ENCODE measurements around the gene ERC1. TPM values are rescaled to one million over a fixed set of nuclear protein-coding genes. Genes with fewer than 3 reads are reported as not detected.

ERC1 gene
- total and polyA plus RNA-seq, 9 of the 15 experiments (the other 6 are each of a cell fraction or from before 2014, with no cell fraction given): 0.74 to 11.8 (median 4.8) TPM

- no peak for DNase-seq (ENCODE audit: extremely low read depth in 1 of 4, low spot score in 3 of 4)
- no peak overlapping the region for H3K4me3 ChIP-seq
- no peak overlapping the region for H3K4me2 ChIP-seq (ENCODE audit: insufficient read depth, low read length)
- POLR2A ChIA-PET: interaction anchor here (1.0 kb wide), 1 partner anchor 19 kb away, joined by 3 read pairs; no protein-coding TSS in a partner anchor
- no peaks in the 10 kb centered on the region for H3K36me3 ChIP-seq (ENCODE audit: control insufficient read depth, insufficient read depth, low read length)
- no peaks in the 10 kb centered on the region for H3K27me3 ChIP-seq (ENCODE audit: control insufficient read depth in 2 of 2, insufficient read depth in 2 of 2, low read length in 2 of 2)
- H3K4me1 ChIP-seq (replicated peaks in 1 of 2; ENCODE audit: control insufficient read depth in 2 of 2, insufficient read depth in 2 of 2, low read length in 2 of 2): no peaks in the 10 kb centered on the region
- intact Hi-C loops (cut with micrococcal nuclease) (no loop called here), in situ Hi-C loops (cut with MboI) (no loop called here)
- no peak overlapping the region for H3K9ac ChIP-seq (ENCODE audit: insufficient read depth in 1 of 2, low read depth in 2 of 2, low read length in 2 of 2)
- H3K27ac ChIP-seq (ENCODE audit: extremely low read depth, low read depth, low read length): no peak overlapping the region
- no peaks in the 10 kb centered on the region for H3K9me1 ChIP-seq (ENCODE audit: control insufficient read depth, insufficient read depth, low read length)
- no TSS peak for BruUV-seq (replicated peaks)
- no peak overlapping the region for H2AFZ ChIP-seq (ENCODE audit: low read depth, low read length)
- ATAC-seq: no peak
- peaks cover 6% of the 10 kb centered on the region for H3K9me3 ChIP-seq (replicated peaks; ENCODE audit: control insufficient read depth, insufficient read depth, low read depth, low read length)
- CTCF ChIA-PET (ENCODE audit: low intra/inter-chr PET ratio): no interaction called here
- no peak for FAIRE-seq
- WGBS (ENCODE audit: insufficient coverage, low coverage, missing lambda C conversion rate): 95% methylated on average over 9 of the region's 11 CpGs
- H4K20me1 ChIP-seq (replicated peaks; ENCODE audit: control insufficient read depth, insufficient read depth, low read length): no peaks in the 10 kb centered on the region
- peak; percentile 93; the same call in 1 of the 2 replicates for TF ChIP-seq CBX5 (IDR thresholded peaks at IDR 0.05; ENCODE audit: borderline replicate concordance, low read depth)
- peak; percentile 88 for TF ChIP-seq TRIM28 (IDR thresholded peaks at IDR 0.05)
- TF ChIP-seq MAFF (IDR thresholded peaks at IDR 0.05; ENCODE audit: low read length): peak; percentile 32; the same call in 1 of the 2 replicates
- peak; percentile 59; the same call in 1 of the 2 replicates for TF ChIP-seq C11orf30 (IDR thresholded peaks at IDR 0.05; ENCODE audit: low read depth)
- no peak for TF ChIP-seq THRAP3 (IDR thresholded peaks at IDR 0.05; ENCODE audit: borderline replicate concordance)
- no peak for TF ChIP-seq EWSR1 (IDR thresholded peaks at IDR 0.05; ENCODE audit: borderline replicate concordance, low read depth, partially characterized antibody)
- peak; percentile 53; the same call in 1 of the 2 replicates for TF ChIP-seq ZNF766 (CRISPR knock-in tag; conservative IDR thresholded peaks at IDR 0.05)
- TF ChIP-seq CSDE1 (IDR thresholded peaks at IDR 0.05): no peak
- peak in 1 of 2 experiments; percentile 96; a peak in 2 of 3 replicates for TF ChIP-seq CBX3 (IDR thresholded peaks at IDR 0.05; ENCODE audit: borderline replicate concordance in 1 of 2, low read length in 2 of 2)
- TF ChIP-seq CHD2 (IDR thresholded peaks at IDR 0.05; ENCODE audit: low read depth, low read length): no peak
- peak in 1 of 2 experiments; percentile 38; a peak in 1 of 4 replicates for TF ChIP-seq TRIM24 (IDR thresholded peaks at IDR 0.05)
- TF ChIP-seq OTX1 (CRISPR knock-in tag; IDR thresholded peaks at IDR 0.05): no peak
- peak; percentile 64; the same call in 1 of the 2 replicates for TF ChIP-seq CBX1 (IDR thresholded peaks at IDR 0.05; ENCODE audit: low read depth)
- TF ChIP-seq, protein P1, sequence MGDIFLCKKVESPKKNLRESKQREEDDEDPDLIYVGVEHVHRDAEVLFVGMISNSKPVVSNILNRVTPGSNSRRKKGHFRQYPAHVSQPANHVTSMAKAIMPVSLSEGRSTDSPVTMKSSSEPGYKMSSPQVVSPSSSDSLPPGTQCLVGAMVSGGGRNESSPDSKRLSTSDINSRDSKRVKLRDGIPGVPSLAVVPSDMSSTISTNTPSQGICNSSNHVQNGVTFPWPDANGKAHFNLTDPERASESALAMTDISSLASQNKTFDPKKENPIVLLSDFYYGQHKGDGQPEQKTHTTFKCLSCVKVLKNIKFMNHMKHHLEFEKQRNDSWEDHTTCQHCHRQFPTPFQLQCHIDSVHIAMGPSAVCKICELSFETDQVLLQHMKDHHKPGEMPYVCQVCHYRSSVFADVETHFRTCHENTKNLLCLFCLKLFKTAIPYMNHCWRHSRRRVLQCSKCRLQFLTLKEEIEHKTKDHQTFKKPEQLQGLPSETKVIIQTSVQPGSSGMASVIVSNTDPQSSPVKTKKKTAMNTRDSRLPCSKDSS (IDR thresholded peaks at IDR 0.05; ENCODE audit: low read depth, partially characterized antibody): peak; percentile 75
- TF ChIP-seq MAFG (tag; conservative IDR thresholded peaks at IDR 0.05): peak; percentile 47; the same call in 1 of the 2 replicates
- no peak for TF ChIP-seq NELFE (IDR thresholded peaks at IDR 0.05; ENCODE audit: insufficient read depth, insufficient read length)
- peak; percentile 69 for TF ChIP-seq ZNF316 (IDR thresholded peaks at IDR 0.05)
- H3K79me2 ChIP-seq (ENCODE audit: control insufficient read depth, insufficient read depth, low read length): no peaks in the 10 kb centered on the region
Measured at GRCh38 chr12:1421091-1421846, 430.2 kb downstream of the ERC1 start.

All from K562 (cell line).